WTC11 (cell line): ENCODE results near the gene PEX16. TPM values are rescaled to one million over a fixed set of nuclear protein-coding genes. Genes with fewer than 3 reads are reported as not detected.
A peak's percentile ranks its signal among the peaks of the same experiment; 100 is the strongest.

Experiments
- ATAC-seq: fragments of 200-7000 bp; cut with Tn5 transposase; 2 replicates; pipeline ENCODE4 v1.10.0; 2021; ENCODE audit warnings: mild to moderate bottlenecking, moderate library complexity
- CTCF ChIA-PET: fragments of 300-600 bp; sonication (Branson Sonifier 250); formaldehyde crosslinking; loops from one replicate; lab custom pipeline; 2021; ENCODE audit warnings: antibody characterized with exemption; lab: Charles Lee
- POLR2A ChIA-PET: fragments of 350-600 bp; sonication (Branson Sonifier 250); formaldehyde crosslinking; loops from one replicate; lab custom pipeline; 2021; ENCODE audit warnings: antibody characterized with exemption; lab: Charles Lee
- DNase-seq: peaks from one replicate; pipeline ENCODE4 v3.0.0; 2021; ENCODE audit warnings: low spot score
- H3K27ac Mint-ChIP-seq: 2 replicates; pipeline ENCODE4 v1.8.0; 2021; ENCODE audit warnings: mixed read lengths
- H3K27me3 Mint-ChIP-seq: 2 replicates; pipeline ENCODE4 v1.8.0; 2021; ENCODE audit warnings: low read depth, mild to moderate bottlenecking, moderate library complexity, mixed read lengths
- H3K36me3 Mint-ChIP-seq: 2 replicates; pipeline ENCODE4 v1.8.0; 2021; ENCODE audit warnings: mixed read lengths
- H3K4me1 Mint-ChIP-seq: 2 replicates; pipeline ENCODE4 v1.8.0; 2022; ENCODE audit warnings: mixed read lengths
- H3K4me3 Mint-ChIP-seq: 2 replicates; pipeline ENCODE4 v1.8.0; 2021; ENCODE audit warnings: mild to moderate bottlenecking, moderate library complexity, mixed read lengths
- H3K9me3 Mint-ChIP-seq: 2 replicates; pipeline ENCODE4 v1.8.0; 2021; ENCODE audit warnings: mixed read lengths
- ARID4B ChIP-seq: sonication (generic); formaldehyde crosslinking; IDR thresholded peaks from 2 replicates; pipeline ENCODE4 v1.8.0; 2023; ENCODE audit warnings: missing genetic modification reagents, mild to moderate bottlenecking, borderline replicate concordance
- CREB1 ChIP-seq: sonication (generic); formaldehyde crosslinking; IDR thresholded peaks from 2 replicates; pipeline ENCODE4 v1.8.0; 2023; ENCODE audit warnings: mild to moderate bottlenecking, missing genetic modification reagents
- E2F5 ChIP-seq: sonication (generic); formaldehyde crosslinking; IDR thresholded peaks from 2 replicates; pipeline ENCODE4 v1.8.1; 2022; ENCODE audit warnings: mild to moderate bottlenecking, moderate library complexity, missing genetic modification reagents
- FOXP4 ChIP-seq: sonication (generic); formaldehyde crosslinking; IDR thresholded peaks from 2 replicates; pipeline ENCODE4 v1.8.0; 2022; ENCODE audit warnings: mild to moderate bottlenecking, missing genetic modification reagents
- HMGXB4 ChIP-seq: sonication (generic); formaldehyde crosslinking; IDR thresholded peaks from 2 replicates; pipeline ENCODE4 v1.8.1; 2023; ENCODE audit warnings: mild to moderate bottlenecking, moderate library complexity, missing genetic modification reagents
- MAX ChIP-seq: sonication (generic); formaldehyde crosslinking; IDR thresholded peaks from 2 replicates; pipeline ENCODE4 v1.8.0; 2022; ENCODE audit warnings: mild to moderate bottlenecking, missing genetic modification reagents
- NR2C2 ChIP-seq: sonication (generic); formaldehyde crosslinking; IDR thresholded peaks from 2 replicates; pipeline ENCODE4 v1.8.0; 2022; ENCODE audit warnings: mild to moderate bottlenecking, missing genetic modification reagents
- OVOL2 ChIP-seq: fragments of 250-450 bp; sonication (Bioruptor Pico); IDR thresholded peaks from 2 replicates; pipeline ENCODE4 v1.9.0; 2021; ENCODE audit warnings: mild to moderate bottlenecking, borderline replicate concordance
- PRRX2 ChIP-seq: fragments of 250-450 bp; sonication (Bioruptor Pico); IDR thresholded peaks from 2 replicates; pipeline ENCODE4 v1.8.0; 2021; ENCODE audit warnings: mild to moderate bottlenecking
- RELA ChIP-seq: sonication (generic); formaldehyde crosslinking; IDR thresholded peaks from 2 replicates; pipeline ENCODE4 v1.8.1; 2022; ENCODE audit warnings: missing genetic modification reagents, mild to moderate bottlenecking, borderline replicate concordance
- SMAD4 ChIP-seq: sonication (generic); formaldehyde crosslinking; IDR thresholded peaks from 2 replicates; pipeline ENCODE4 v1.8.0; 2022; ENCODE audit warnings: mild to moderate bottlenecking, missing genetic modification reagents
- ZBTB21 ChIP-seq: sonication (generic); formaldehyde crosslinking; IDR thresholded peaks from 2 replicates; pipeline ENCODE4 v1.8.1; 2023; ENCODE audit warnings: mild to moderate bottlenecking, missing genetic modification reagents, borderline replicate concordance
- ZMAT4 ChIP-seq: fragments of 250-450 bp; sonication (Bioruptor Pico); IDR thresholded peaks from 2 replicates; pipeline ENCODE4 v1.9.0; 2021; ENCODE audit warnings: mild to moderate bottlenecking
- ZNF121 ChIP-seq: sonication (generic); formaldehyde crosslinking; IDR thresholded peaks from 2 replicates; pipeline ENCODE4 v1.8.0; 2023; ENCODE audit warnings: missing genetic modification reagents
- ZNF138 ChIP-seq: sonication (generic); formaldehyde crosslinking; conservative IDR thresholded peaks from 2 replicates; pipeline ENCODE4 v1.8.1; 2022; ENCODE audit warnings: mild to moderate bottlenecking, moderate library complexity, missing genetic modification reagents
- ZNF317 ChIP-seq: sonication (generic); formaldehyde crosslinking; IDR thresholded peaks from 2 replicates; pipeline ENCODE4 v1.8.1; 2023; ENCODE audit warnings: low read depth, mild to moderate bottlenecking, moderate library complexity, missing genetic modification reagents, borderline replicate concordance
- ZNF423 ChIP-seq: fragments of 250-450 bp; sonication (Bioruptor Pico); IDR thresholded peaks from 2 replicates; pipeline ENCODE4 v2.1.2; 2022; ENCODE audit warnings: mild to moderate bottlenecking, moderate library complexity
- ZNF425 ChIP-seq: fragments of 250-450 bp; sonication (Bioruptor Pico); conservative IDR thresholded peaks from 2 replicates; pipeline ENCODE4 v1.9.0; 2021; ENCODE audit warnings: mild to moderate bottlenecking
- ZNF512 ChIP-seq: sonication (generic); formaldehyde crosslinking; IDR thresholded peaks from 2 replicates; pipeline ENCODE4 v1.8.1; 2022; ENCODE audit warnings: missing genetic modification reagents, borderline replicate concordance
- total RNA-seq: library from RNA; stranded (reverse); gene quantifications from 3 replicates; pipeline ENCODE4 v1.2.3, GENCODE V29; 2021

Gene PEX16
- total RNA-seq, 1 experiment from 2014 or later, result 39.3 TPM

- no peak for TF ChIP-seq PRRX2
- TF ChIP-seq ZMAT4 (CRISPR knock-in tag), result no peak
- no peak for TF ChIP-seq MAX (CRISPR knock-in tag)
- TF ChIP-seq OVOL2 (CRISPR knock-in tag), result no peak
- TF ChIP-seq ZNF423 (CRISPR knock-in tag), result no peak
- no peak for TF ChIP-seq ZNF425 (CRISPR knock-in tag)
- no peak for TF ChIP-seq ZBTB21 (CRISPR knock-in tag)
- TF ChIP-seq FOXP4 (CRISPR knock-in tag), result no peak
- TF ChIP-seq HMGXB4, result no peak
- no peak for TF ChIP-seq NR2C2 (CRISPR knock-in tag)
- no peak for TF ChIP-seq ZNF138 (CRISPR knock-in tag)
- no peak for TF ChIP-seq ZNF121 (CRISPR knock-in tag)
- TF ChIP-seq SMAD4 (CRISPR knock-in tag), result no peak
- TF ChIP-seq ZNF512, result no peak
- no peak for TF ChIP-seq RELA
- TF ChIP-seq ZNF317, result no peak
- no peak for TF ChIP-seq ARID4B (CRISPR knock-in tag)
- TF ChIP-seq CREB1 (CRISPR knock-in tag), result no peak
- no peak for TF ChIP-seq E2F5 (CRISPR knock-in tag)
- Mint-ChIP-seq H3K4me1 (peaks cover 34% of the 10 kb centered on the region), H3K4me3 (peak overlapping the region; percentile 93), H3K27ac (no peak overlapping the region; the same call in 1 of the 2 replicates), H3K27me3 (peaks cover 2% of the 10 kb centered on the region; the same call in 1 of the 2 replicates), H3K9me3 (no peaks in the 10 kb centered on the region), H3K36me3 (peaks cover 2% of the 10 kb centered on the region; the same call in 1 of the 2 replicates)
- ATAC-seq (no peak), DNase-seq (no peak)
- POLR2A ChIA-PET, result interaction anchor here (0.8 to 1.6 kb wide), 2 partner anchors 23 to 64 kb away, joined by 3 to 8 read pairs; no protein-coding TSS in a partner anchor
- CTCF ChIA-PET, result no interaction called here
Measured at GRCh38 chr11:45918962-45919675, 1.4 kb upstream of the PEX16 start.
